ENCODE data around the gene NEURL1B.
"Not testable (repeated sequence)": the region's sequence is repeated elsewhere in the genome, so short reads cannot be mapped to it uniquely, and the experiment has no call there.

NEURL1B gene

DNA sequence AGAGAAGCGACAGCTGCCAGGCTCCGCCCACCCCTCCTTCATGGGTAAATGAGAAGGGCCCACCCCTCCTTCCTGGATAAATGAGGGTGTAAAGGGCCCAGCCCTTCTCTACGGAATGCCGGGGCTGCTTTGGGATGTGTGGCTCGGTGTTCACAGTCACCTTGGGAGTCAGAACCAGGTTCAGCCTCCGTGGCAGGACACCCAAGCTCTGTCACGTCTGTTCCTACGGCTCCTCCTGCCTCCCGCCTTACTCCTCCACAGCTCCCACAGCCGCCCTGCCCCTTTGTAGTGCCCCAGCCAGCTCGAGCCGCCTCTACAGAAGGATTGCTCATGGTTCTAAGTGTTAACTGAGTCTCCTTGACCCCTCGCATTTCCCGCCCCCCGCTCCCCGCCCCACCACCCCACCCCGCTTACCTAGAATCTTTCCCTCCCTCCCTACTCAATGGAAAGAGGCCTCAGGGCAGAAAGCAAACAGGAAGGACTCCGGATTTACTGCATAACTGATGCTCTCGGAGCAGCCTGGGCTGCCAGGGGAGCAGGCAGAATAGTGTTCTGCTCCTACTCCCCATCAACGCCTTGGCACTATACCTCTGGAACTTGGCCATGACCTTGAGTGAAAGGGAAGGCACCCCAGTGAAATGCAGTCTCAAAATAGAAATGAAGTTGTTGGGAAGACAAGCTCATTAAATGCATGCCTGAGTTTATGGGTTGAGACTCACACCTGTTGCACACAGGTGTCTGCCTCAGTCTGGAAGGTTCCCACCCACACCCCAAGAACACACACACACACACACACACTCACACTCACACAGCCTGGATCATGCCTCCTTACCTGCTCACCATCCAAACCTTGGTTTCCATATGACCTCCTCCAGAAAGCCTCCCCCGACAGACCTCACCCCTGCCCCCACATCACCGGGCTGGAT lies 59.6 kb downstream of the NEURL1B start:
- no peak for DNase-seq

DNA sequence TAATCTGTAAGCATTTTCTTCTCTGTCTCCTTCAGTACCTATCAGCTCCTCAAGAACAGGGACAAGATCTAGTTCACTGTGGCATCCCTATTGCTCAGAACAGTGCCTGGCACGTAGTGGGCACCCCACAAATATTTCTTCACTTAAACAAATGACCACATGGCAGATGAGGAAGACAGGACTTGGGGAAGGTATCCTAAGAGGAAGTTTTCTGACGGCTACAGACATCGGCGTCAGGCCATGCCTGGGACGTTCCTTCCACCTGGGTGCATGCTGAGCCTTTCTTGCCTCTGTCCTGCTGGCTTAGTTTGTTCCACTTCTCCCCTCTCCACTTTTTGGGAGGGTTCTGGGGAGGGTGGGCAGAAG lies 60.2 kb downstream of the NEURL1B start:
- no peak for DNase-seq

DNA sequence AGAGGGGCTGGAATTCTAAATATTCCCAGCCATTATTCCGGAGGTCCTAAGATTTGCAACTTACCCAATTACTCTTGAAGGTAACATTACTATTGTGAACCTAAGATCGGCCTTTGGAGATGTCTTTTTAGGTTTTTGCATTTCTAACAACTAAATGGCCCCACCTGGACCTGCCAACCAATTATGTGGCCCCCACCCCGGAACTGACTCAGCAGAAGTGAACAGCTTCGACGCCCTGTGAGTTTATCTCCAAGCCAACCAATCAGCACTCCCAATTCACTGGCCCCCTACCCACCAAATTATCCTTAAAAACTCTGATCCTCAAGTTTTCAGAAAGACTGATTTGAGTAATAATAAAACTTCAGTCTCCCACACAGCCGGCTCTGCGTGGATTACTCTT lies 62.9 kb downstream of the NEURL1B start:
- no peak for DNase-seq

DNA sequence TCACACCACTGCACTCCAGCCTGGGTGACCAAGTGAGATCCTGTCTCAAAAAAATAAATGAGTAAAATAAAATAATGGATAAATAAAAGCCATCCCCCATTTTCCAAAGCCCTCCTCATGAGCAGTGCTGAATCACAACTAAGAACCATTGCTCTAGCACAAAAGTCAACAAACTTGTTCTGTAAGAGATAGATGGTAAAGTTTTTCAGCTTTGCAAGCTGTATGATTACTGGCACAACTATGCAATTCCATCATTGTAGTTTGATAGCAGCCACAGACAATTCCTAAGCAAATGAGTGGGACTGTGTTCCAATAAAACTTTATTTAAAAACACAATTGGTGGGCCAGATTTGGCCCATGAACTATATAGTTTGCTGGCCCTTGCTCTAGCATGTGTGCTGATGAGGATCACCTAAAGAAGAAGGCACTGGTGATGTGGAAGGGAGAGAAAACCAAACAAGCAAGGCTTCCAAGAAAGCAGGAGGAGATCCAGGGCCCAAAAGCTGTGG lies 64.6 kb downstream of the NEURL1B start:
- DNase-seq: no peak

DNA sequence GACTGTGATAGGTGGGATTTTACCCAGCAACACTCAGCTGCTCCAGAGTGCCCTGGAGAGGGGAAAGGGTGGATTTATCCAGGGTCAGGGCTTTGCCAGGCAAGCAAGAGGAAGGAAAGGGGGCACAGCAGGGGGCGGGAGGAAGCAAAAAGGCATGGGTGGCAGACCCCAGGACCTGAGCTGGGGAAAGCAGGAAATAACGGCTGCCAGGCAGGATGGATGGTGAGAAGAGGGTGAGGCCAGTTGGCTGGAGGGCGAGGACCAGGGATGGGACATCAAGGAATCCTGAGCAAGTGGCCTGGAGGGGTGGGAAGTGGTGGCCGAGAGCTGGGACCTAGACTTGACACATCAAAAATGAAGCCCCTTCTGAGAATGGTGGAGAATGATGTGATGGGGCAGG lies 65.7 kb downstream of the NEURL1B start:
- DNase-seq: no peak

DNA sequence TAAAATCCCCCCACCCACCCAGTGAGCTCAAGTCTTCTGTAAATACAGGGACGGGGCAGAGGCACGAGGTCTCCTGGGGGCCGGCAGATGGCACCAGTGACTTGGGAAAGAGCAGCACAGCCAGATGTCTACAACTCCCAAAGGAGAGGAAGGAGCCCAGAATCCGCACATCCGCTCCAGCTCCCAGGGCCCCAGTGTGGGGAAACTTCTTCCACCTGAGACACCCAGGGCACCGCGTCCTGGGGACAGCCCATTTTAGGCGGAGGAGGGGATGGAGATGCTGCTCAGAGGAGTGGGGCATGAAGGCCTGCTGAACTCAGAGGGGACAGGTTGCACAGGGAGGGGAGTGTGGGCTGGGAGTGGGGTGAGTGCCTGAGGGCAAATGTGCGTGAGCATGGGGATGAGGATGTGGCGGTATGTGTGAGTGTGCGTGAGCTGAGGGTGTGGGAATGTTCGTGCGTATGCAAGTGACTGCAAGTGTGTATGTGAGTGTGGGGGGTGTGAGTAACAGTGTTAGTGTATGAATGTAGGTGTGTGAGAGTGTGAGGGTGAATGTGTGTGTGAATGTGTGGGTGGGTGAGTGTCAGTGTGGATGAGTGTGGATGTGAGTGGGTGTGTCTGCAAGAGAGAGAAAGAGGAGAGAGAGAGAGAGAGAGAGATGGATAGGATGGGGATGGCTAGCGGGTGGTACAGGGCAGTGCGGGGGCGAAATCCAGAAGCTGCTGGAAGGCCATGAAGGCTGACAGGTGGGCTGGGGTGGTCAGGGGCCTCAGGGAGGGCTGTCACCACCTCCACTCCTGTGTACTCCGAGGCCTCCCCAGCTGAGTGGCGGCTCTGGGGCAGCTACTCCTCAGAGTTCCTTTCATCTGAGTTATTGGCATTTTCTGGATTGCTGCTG lies 66.5 kb downstream of the NEURL1B start:
- DNase-seq: no peak

DNA sequence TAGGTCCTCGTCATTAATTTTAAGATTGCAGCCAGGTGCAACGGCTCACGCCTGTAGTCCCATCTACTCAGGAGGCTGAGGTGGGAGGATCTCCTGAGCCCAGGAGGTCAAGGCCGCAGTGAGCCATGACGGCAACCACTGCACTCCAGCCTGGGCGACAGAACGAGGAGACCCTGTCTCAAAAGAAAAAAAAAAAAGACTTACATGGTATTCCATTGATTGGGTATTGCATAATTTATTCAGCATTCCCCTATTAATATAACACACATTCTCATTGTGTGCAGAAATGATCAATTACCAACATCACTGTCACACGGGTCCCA lies 67.1 kb downstream of the NEURL1B start:
- no peak for DNase-seq

DNA sequence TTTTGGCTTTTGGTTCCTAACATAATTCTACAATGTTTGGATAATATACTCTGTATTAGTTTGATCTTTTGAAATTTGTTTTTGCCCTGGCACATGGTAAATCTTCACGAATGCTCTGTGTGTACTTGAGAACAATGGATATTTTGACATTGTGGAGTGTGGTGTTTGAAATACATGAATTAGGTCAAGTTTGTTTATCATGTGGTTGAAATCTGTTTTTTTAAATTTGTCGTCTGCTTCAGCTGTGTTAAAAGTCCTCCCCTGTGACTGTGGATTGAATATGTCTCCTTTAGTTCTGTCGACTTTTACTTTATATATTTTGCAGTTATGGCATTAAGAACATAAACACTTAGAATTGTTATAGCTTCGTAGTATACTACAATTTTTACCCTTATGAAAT lies 69.6 kb downstream of the NEURL1B start:
- DNase-seq: no peak

DNA sequence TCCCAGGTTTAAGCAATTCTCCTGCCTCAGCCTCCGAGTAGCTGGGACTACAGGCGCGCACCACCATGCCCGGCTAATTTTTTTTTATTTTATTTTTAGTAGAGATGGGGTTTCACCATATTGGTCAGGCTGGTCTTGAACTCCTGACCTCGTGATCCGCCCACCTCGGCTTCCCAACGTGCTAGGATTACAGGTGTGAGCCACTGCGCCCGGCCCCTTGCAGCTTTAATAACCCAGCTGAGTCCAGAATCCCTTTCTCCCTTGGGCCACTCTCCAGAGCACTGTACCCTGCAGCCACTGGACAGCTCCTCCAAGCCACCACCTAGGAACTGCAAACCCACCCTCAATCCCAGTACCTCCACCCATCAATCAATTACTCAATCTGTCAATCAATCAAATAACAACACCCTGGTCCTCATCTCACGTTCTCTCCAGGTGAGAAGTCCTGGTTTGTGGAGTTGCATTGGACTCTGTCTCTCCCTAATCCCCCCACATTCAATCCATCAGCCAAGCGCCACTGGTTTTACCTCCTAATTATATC lies 70.3 kb downstream of the NEURL1B start:
- DNase-seq: not testable (repeated sequence)

DNA sequence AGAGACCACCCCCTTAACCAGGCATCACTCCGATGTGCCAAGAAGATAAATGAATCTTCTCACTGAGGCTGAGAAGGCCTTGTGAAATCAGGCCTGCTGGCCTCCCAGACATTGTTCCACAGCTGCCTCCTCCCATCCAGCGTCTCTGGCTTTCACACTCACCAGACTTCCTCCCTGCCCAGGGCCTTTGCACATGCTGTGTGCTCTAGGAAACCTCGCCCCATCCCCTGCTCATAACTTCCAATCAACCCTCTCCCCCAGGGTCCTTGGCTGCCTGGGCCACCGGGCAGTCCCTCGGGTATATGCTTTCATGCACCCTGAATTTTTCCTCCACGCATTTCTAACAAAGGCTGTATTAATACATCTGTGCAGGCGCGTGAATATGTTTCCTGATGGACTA lies 71.5 kb downstream of the NEURL1B start:
- no peak for DNase-seq

DNA sequence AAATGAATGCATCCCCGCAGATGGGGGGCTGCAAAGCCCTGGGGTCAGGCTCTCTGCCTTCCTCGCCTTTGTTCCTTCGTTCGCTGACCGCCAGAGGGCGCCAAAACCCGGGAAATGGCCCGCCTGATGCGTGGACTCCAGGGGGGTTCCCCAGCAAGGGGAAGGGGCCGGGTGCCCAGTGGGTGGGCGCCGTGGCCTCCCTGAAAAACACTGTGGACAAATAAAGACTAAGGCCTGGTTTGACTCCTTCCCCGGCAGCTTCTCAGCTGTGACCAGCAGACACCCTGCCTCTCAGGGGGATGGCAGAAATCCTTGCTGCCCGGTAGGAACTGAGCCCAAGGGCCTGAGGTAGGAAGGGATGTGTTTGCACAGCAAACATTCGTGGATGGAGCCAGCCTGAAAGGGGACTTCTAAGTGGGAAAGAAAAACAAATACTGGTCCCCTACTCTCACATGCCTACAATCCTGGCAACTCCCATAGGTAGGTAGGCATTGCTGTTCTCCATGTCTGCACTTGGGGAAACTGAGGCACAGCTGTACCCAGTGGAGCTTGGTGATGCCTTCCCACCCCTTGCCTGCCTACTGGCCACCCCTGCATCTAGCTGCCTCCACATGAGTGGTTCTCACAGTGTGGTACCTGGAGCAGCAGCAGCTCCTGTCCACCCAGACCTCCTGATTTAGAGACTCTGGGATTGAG lies 72.2 kb downstream of the NEURL1B start:
- no peak for DNase-seq

DNA sequence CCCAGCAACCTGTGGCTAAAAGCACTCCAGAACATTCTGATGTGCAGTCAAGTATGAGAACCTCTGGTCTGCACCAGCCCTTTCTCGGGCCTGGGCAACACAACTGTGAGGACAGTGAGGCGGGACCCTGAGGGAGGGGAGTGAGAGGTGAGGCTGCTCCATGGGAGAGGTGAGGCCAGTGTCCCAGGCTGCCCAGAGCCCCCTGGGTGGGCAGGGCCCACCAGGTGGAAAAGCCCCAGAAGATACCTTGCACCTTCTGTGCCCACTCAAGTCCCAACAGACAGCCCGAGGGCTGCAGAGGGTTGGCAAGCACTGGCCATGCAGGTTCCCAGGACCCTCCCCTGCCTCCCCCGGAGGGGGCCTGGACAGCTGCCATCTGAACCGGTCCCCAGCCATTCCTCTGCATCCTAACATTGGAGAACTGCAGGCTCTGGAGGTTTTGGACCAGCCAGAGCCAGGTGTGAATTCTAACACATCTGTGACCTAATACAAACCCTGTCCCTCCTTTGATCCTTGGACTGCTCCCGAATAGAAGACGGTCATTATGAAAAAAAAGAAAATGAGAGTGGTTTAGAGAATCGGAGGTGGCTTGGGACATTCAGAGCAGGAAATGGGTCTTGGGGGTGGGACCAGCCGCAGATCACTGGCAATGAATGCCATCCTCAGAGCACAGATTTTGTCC lies 72.9 kb downstream of the NEURL1B start:
- no peak for DNase-seq

DNA sequence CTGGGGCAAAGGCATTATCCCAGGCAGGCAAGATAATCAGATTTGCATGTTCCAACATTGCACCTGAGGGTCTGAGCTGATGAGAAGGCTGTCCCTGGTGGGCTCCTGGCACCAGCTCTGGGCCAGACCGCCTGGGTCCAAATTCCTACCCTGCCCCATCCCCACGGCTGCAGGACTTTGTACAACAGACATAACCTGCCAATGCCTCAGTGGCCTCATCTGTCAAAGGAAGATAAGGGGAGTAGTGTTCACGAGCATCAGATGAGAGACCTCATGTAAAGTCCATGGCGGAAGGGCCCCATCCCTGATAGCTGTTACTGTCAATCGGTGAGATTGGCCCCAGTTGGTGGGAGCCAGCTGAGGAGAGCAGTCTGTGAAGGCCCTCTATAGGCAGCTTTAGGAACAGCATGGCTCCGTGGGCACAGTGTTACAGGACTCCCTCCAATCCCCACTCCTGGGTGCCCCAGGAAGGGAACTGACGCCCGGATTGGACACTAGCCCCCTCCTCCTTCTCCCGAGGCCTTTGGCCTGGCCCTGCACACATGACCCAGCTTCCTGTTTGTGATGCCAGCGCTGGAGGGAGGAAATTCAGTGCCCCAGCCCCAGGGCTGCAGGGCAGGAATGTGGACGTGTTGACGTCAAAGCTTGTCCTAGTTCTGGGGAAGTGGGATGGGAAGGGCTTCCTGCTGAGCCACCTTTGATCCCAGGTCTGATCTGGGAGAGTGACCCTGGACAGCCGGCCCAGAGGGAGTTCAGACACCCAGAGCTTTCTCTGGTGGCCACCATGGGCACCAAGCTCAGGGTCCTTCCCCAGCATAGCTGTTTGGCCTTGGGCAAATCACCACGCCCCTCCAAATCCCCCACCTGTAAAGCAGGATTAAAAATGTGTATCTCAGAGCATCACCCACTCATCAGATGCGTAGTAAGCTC lies 73.7 kb downstream of the NEURL1B start:
- no peak for DNase-seq

DNA sequence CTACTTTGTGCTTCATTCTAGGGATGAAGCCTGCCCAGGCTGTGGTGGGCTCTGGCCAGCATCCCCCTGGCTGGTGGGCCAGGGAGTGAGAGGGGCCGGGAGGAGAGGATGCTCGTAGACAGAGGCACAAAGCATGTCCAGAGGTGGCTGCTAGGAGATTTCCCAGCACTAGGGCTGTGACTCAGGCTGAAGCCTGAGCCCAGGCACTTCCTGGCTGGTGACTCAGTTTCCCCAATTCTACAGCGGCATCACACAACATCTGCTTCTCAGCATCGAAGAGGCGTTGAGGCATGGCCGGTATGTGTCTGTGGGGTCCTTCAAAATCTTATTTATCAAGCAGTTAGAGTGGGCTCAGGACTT lies 74.3 kb downstream of the NEURL1B start:
- DNase-seq: no peak

DNA sequence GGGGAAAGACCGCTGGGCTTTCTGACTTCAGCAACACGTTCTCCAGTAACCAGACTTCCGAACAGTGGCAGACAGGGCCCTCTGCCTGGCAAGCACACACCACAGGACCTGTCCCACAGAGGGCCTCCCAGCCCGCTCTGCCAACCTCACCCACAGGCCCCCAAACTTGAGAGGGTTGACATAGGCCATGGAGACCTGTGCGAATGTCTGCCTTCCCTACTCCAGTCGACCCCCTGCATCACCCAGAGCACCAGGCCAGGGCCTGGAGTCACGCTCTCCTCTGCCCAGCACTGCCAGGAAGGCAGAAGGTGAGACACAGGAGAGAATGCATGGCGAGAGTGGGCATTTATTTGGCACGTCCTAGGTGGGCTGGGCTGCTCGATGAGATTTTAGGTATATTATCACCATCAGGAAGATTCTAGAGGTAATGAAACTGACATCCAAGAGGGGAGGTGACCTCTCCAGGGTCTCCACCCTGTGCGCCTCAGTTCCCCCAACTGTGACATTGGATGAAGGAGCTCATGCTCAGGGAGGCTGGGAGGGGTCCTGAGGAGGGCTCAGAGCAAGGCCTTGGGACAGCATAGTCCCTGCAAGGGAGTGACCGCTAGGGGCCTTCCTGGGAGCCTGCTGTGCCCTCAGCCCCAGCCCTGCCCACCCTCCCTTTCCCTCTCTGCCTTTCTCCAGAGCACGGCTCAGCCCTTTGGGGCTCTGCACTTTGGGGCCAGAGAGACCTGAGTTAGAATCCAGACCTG lies 75.0 kb downstream of the NEURL1B start:
- DNase-seq: no peak

DNA sequence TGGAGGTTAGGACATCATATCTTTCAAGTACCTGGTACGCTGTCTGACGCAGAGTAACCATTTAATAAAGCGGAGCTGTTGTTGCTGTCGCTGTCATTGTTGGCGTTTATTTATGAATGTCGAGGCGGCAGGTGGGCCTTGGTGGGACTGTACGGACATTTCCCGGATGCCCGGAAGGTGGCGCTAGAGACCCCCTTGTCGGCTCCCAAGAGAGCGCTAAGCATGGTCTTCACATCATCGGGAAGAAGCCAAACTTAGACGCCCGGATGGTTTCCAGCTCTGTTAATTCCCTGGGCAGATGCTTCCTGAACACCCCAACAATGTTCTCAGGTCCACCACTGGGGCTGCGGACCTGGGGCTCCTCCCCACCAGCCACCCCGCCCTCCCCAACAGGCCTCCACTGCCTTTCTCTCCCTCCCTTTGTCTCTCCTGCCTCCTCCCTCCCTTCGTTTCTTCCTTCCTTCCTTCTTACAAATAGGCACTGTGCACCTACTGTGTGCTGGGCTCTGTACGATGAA lies 75.8 kb downstream of the NEURL1B start:
- DNase-seq: peak; percentile 18

DNA sequence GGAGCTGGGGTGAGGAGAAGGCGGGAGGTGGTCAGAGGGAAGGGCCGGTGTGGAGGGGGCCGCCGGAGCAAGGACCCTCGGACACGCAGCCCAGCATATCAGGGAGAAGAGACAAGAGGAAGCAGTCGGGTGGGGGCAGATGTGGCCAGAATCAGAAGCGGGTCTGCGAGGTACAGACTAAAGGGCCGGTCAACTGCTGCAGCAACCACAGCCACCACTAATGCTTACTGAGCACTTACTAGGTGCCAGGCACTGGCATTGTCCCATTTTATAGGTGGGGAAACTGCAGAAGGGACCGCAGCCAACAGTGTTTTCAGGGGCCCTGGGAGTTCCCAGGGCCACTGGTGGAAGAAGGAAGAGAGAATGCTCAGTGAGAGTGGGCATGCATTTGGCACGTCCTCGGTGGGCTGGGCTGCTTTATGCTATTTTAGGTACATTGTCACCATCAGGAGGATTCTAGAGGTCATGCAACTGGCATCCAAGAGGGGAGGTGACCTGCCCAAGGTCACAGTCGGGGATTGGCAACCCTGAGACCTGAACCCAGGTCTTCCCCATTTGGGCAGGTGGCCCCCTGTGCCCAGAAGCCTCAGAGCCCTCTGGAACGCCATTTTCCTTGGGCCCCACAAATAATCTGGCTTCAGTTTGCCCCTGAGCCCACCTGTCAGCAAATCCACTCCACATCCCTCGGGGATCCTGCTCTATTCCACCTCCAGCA lies 76.6 kb downstream of the NEURL1B start:
- no peak for DNase-seq

DNA sequence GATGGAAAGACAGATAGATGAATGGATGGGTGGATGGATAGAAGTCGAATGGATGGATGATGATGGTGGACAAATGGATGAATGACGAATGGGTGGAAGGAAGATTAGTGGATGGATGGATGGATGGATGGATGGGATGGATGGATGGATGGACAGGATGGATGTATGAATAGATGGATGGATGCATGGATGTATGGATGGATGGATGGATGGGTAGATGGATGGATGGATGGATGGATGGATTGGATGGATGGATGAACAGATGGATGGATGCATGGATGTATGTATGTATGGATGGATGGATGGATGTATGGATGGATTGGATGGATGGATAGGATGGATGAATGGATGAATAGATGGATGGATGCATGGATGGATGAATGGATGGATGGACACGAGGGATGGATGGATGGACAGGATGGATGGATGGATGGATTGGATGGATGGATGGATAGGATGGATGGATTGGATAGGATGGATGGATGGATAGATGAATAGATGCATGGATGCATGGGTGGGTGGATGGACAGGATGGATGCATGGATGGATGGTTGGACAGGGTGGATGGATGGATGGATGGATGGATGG lies 77.6 kb downstream of the NEURL1B start:
- no peak for DNase-seq

DNA sequence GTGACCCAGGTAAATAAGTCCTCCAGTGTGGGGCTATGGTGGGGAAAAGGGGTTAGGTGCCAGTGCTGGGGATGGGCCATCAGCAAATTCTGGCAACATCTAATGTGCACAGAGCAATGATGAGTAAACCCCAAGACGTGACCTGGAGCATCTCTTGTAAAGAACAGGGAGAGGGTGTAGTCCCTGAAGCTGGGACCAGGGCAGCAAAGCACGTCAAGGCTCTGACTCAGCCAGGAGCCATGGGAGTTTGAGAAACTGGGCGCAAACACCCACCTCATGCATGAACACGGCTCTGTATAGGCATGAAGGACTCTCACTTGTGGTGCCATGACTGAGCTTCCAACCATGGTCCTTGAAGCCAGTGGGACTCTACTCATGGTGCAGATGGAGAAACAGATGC lies 78.1 kb downstream of the NEURL1B start:
- no peak for DNase-seq
